Common myeloid progenitor, CD34-positive (primary cell): ENCODE data around the gene IFNA4.
"Not testable (repeated sequence)": the region's sequence is repeated elsewhere in the genome, so short reads cannot be mapped to it uniquely, and the experiment has no call there.

Experiments used
- CTCF ChIA-PET: fragments of 350-600 bp; sonication (Branson Sonifier 250); formaldehyde crosslinking; loops from one replicate; lab custom pipeline; 2021; ENCODE audit warnings: antibody characterized with exemption; lab: Charles Lee
- POLR2A ChIA-PET: fragments of 350-600 bp; sonication (Branson Sonifier 250); formaldehyde crosslinking; loops from one replicate; lab custom pipeline; 2021; ENCODE audit warnings: antibody characterized with exemption; lab: Charles Lee
- DNase-seq, 3 donors: peaks; one replicate each; pipeline versions ENCODE4 v3.0.0 to v3.0.0-alpha.2; 2013
- H3K27ac ChIP-seq, 2 experiments: 1 replicate in 1 of 2; 2 replicates in 1 of 2; pipeline ENCODE4 v1.7.0; 2013; ENCODE audit warnings: inconsistent platforms in 2 of 2, low read length in 2 of 2, mild to moderate bottlenecking in 2 of 2, low read depth in 1 of 2, moderate library complexity in 1 of 2; ENCODE audit not compliant: severe bottlenecking in 2 of 2, insufficient read depth in 1 of 2, poor library complexity in 1 of 2
- H3K27me3 ChIP-seq, 5 experiments: replicated peaks in 2 of 5; 1 replicate in 3 of 5; 2 replicates in 2 of 5; pipeline versions ENCODE4 v1.6.1 to v1.7.0; 2013; ENCODE audit warnings: low read length in 4 of 5, mild to moderate bottlenecking in 2 of 5, moderate library complexity in 2 of 5, inconsistent platforms in 1 of 5; ENCODE audit not compliant: insufficient read depth in 5 of 5, control insufficient read depth in 4 of 5
- H3K36me3 ChIP-seq, 4 experiments: 1 replicate in 2 of 4; 2 replicates in 2 of 4; pipeline versions ENCODE4 v1.6.1 to v1.7.0; 2013; ENCODE audit warnings: low read length in 3 of 4, control low read depth in 1 of 4, mild to moderate bottlenecking in 1 of 4; ENCODE audit not compliant: control insufficient read depth in 4 of 4, insufficient read depth in 4 of 4
- H3K4me1 ChIP-seq, 4 experiments: 1 replicate in 3 of 4; 2 replicates in 1 of 4; pipeline versions ENCODE4 v1.6.1 to v1.7.1; 2013; ENCODE audit warnings: low read length in 3 of 4, mild to moderate bottlenecking in 3 of 4, control low read depth in 1 of 4, inconsistent platforms in 1 of 4, moderate library complexity in 1 of 4; ENCODE audit not compliant: control insufficient read depth in 4 of 4, insufficient read depth in 4 of 4; ENCODE audit errors: control extremely low read depth in 1 of 4
- H3K4me3 ChIP-seq, 7 experiments: 1 replicate in 4 of 7; 2 replicates in 3 of 7; pipeline versions ENCODE4 v1.5.1 to v1.7.0; 2013; ENCODE audit warnings: mild to moderate bottlenecking in 7 of 7, low read length in 6 of 7, moderate library complexity in 6 of 7, inconsistent platforms in 2 of 7, low read depth in 2 of 7, control low read depth in 1 of 7; ENCODE audit not compliant: insufficient read depth in 4 of 7, control insufficient read depth in 1 of 7; ENCODE audit errors: extremely low read depth in 1 of 7
- H3K9me3 ChIP-seq, 5 experiments: 1 replicate in 4 of 5; 2 replicates in 1 of 5; pipeline versions ENCODE4 v1.6.1 to v1.7.1; 2013; ENCODE audit warnings: low read length in 4 of 5, mild to moderate bottlenecking in 2 of 5, inconsistent platforms in 1 of 5, low read depth in 1 of 5, moderate library complexity in 1 of 5; ENCODE audit not compliant: control insufficient read depth in 4 of 5, insufficient read depth in 2 of 5; ENCODE audit errors: control extremely low read depth in 1 of 5
- WGBS: methylation state at CpG from one replicate; pipeline ENCODE4 v1.1.5; 2013; ENCODE audit not compliant: insufficient coverage; 5-methylcytosine and 5-hydroxymethylcytosine counted together

Gene IFNA4

DNA sequence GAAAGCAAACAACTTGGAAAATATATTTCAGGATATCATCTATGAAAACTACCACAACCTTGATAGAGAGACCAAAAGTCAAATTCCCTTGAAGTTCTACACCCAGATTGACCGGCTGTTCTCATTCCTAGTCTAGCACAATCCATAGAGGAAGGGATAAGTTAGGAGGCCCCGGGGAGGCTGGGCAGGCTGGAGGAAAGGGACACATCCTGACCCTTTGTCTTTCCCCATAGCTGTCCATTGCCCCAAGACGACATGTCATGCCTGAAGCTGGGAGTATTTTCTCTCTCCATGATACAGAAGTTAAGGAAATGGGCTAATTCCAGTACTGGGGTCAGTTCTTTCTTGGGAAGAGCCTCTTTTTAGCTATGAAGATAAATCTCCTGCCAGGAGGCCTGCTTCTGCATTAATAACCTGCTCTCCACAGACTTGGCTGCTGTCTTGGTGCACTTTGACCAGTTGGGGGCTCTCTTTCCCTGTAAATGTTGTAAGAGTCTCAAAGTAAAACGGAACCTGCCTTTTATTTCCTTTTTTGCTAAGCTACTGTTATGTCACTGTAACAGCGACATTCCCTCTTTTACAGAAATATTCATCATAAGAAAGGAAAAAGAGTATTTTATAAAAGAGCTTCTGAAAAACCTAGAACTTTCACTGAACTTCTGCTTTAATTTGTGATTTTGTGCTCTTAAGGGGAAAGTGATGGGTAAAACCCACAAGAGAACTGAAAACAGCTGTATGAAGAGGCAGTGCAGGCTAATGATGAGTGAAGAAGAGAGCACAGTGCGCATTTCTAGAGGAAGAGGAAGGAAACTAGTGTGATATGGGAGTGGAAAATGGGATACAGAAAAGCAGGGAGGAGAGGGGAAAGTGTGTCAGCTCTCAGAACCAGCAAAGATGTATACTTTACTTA, 7.7 kb upstream of the IFNA4 start:
- ChIA-PET CTCF (interaction anchor here (0.7 to 2.1 kb wide), 13 partner anchors 9 to 586 kb away, joined by 3 to 16 read pairs (median 5); no protein-coding TSS in a partner anchor), POLR2A (interaction anchor here (0.6 kb wide), 1 partner anchor 265 kb away, joined by 3 read pairs; no protein-coding TSS in a partner anchor)
- not testable (repeated sequence) for H3K27me3 ChIP-seq, H3K9me3 ChIP-seq, H3K27ac ChIP-seq, H3K4me1 ChIP-seq, H3K36me3 ChIP-seq
- 100% methylated on average over 1 of the region's 6 CpGs for WGBS
- H3K4me3 ChIP-seq: peak overlapping the region in 1 of 7 experiments; percentile 45
- DNase-seq: peak; percentile 31 to 55 (median 46)

DNA sequence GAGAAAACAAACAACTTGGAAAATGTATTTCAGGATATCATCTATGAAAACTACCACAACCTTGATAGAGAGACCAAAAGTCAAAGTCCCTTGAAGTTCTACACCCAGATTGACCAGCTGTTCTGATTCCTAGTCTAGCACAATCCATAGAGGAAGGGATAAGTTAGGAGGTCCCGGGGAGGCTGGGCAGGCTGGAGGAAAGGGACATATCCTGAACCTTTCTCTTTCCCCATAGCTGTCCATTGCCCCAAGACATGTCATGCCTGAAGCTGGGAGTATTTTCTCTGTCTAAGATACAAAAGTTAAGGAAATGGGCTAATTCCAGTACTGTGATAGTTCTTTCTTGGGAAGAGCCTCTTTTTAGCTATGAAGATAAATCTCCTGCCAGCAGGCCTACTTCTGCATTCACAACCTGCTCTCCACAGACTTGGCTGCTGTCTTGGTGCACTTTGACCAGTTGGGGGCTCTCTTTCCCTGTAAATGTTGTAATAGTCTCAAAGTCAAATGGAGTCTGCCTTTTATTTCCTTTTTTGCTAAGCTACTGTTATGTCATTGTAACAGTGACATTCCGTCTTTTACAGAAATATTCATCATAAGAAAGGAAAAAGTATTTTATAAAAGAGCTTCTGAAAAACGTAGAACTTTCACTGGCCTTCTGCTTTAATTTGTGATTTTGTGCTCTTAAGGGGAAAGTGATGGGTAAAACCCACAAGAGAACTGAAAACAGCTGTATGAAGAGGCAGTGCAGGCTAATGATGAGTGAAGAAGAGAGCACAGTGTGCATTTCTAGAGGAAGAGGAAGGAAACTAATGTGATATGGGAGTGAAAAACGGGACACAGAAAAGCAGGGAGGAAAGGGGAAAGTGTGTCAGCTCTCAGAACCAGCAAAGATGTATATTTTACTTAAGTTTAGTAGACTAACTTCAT, 4.3 kb downstream of the IFNA4 start:
- H3K27me3 ChIP-seq, H3K4me1 ChIP-seq, POLR2A ChIA-PET, H3K4me3 ChIP-seq, H3K36me3 ChIP-seq, H3K9me3 ChIP-seq, H3K27ac ChIP-seq: not testable (repeated sequence)
- DNase-seq: peak; percentile 38 to 72 (median 69)
- WGBS: no CpG with 5 or more reads among the region's 4 CpGs
- CTCF ChIA-PET: interaction anchor here (0.7 to 2.6 kb wide), 11 partner anchors 9 to 283 kb away, joined by 3 to 16 read pairs (median 4); no protein-coding TSS in a partner anchor

DNA sequence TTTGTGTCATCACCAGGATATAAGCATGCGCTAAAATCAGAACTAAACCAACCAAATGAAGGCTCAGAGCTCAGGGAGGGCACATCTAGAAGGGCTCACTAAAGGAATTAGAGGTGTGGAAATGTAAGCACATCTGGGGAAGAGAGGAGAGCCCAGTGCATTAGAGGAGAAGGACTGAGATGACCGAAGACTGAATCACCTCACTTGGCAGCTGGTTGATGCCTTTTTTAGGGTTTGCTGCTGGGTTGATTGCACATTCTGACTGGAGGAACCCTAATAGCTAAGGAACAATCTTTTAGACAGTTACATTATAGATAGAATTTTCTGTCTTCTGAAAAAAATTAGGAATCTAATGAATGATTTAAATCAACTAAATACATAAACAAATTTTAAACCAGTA, 12.7 kb downstream of the IFNA4 start:
- no peaks in the 10 kb centered on the region for H3K27me3 ChIP-seq
- no peak for DNase-seq
- no peak overlapping the region for H3K4me3 ChIP-seq
- H3K36me3 ChIP-seq: no peaks in the 10 kb centered on the region
- no peak overlapping the region for H3K27ac ChIP-seq
- POLR2A ChIA-PET: no interaction called here
- H3K4me1 ChIP-seq: no peaks in the 10 kb centered on the region
- CTCF ChIA-PET: interaction anchor here (2.1 kb wide), 1 partner anchor 9 kb away, joined by 10 read pairs; no protein-coding TSS in a partner anchor
- H3K9me3 ChIP-seq: no peaks in the 10 kb centered on the region
- WGBS: no CpG with 5 or more reads among the region's 2 CpGs

DNA sequence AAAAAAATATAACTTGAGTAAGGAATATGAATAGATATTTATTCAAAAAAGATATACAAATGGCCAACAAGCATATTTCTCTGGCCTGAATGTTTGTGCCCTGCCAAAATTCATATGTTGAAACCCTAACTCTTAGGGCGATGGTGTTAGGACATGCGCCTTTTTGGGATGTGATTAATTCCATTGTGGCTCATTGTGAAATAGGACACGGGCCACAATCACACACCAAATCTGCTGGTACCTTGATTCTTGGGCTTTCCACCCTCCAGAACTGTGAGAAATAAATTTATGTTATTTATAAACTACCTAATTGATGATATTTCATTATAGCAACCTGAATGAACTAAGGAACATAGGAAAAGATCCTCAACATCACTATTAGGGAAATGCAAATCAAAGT, 15.2 kb downstream of the IFNA4 start:
- WGBS: no CpG with 5 or more reads among the region's 3 CpGs
- no peak overlapping the region for H3K27ac ChIP-seq
- POLR2A ChIA-PET: no interaction called here
- H3K9me3 ChIP-seq: no peaks in the 10 kb centered on the region
- CTCF ChIA-PET: no interaction called here
- H3K27me3 ChIP-seq: no peaks in the 10 kb centered on the region
- DNase-seq: no peak
- H3K4me3 ChIP-seq: no peak overlapping the region
- no peaks in the 10 kb centered on the region for H3K4me1 ChIP-seq
- no peaks in the 10 kb centered on the region for H3K36me3 ChIP-seq

DNA sequence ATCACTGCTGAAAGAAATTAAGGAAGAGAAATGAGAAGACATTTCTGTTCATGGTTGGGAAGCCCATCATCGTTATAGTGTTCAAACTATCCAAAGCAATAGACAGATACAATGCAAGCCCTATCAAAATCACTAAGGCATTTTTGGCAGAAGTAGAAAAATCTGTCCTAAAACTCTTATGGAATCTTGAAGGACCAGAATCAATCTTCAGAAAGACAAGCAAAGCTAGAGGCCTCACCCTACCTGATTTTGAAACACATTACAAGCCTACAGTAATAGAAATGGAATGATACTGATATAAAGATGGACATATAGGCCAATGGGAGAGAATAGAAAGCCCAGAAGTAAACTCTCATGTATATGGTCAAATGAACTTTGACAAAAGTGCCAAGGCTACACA, 16.0 kb downstream of the IFNA4 start:
- Histone ChIP-seq H3K27ac (no peak overlapping the region), H3K4me3 (no peak overlapping the region), H3K27me3 (no peaks in the 10 kb centered on the region), H3K4me1 (no peaks in the 10 kb centered on the region), H3K9me3 (no peaks in the 10 kb centered on the region), H3K36me3 (no peaks in the 10 kb centered on the region)
- ChIA-PET POLR2A (no interaction called here), CTCF (no interaction called here)
- DNase-seq: no peak
- WGBS: no CpG with 5 or more reads among the region's 1 CpG

DNA sequence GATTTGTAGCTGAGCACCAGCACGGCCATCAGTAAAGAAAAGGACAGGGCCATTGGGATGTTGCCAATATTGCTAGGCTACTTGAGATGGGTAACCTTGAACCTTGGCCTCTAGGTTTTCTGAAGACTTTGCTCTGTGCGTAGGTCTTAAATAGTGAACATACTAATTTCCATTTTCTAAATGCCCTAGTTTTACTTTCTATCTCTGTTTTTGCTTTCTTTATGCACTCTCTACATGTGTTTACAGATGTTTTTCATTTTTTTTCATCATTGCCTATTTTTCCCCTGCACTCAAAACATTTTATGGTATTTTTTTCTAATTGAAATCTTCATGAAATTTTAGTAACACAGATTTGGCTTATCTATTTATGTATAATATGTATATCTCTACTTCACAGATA, 20.8 kb downstream of the IFNA4 start, which contains the start of gene IFNA21:
IFNA21 (minus strand) TSS at position 101 of the 400 bp plus-strand sequence; CDS start at position 53, 48 bp downstream.
- 100% methylated on average over 1 of the region's 2 CpGs for WGBS
- H3K4me3 ChIP-seq, DNase-seq, H3K4me1 ChIP-seq, POLR2A ChIA-PET, H3K27ac ChIP-seq, H3K27me3 ChIP-seq, H3K9me3 ChIP-seq, CTCF ChIA-PET, H3K36me3 ChIP-seq: not testable (repeated sequence)
